T-cell (primary cell): Measurements from ENCODE around the gene NR2C1. TPM values are rescaled to one million over a fixed set of nuclear protein-coding genes. Genes with fewer than 3 reads are reported as not detected.

ENCODE experiments used
- ATAC-seq, 4 experiments: fragments of 200-7000 bp in 3 of 4; fragments of 150-1000 bp in 1 of 4; cut with Tn5 transposase; replicated peaks in 1 of 4; 1 replicate in 3 of 4; 2 replicates in 1 of 4; pipeline ENCODE4 v1.10.0; 2021; ENCODE audit warnings: moderate library complexity in 3 of 4, mild to moderate bottlenecking in 2 of 4, moderate number of reproducible peaks in 1 of 4
- CTCF ChIA-PET, 2 donors: fragments of 300-600 bp; sonication (Branson Sonifier 250); formaldehyde crosslinking; loops; one replicate each; lab custom pipeline; 2022; ENCODE audit warnings: antibody characterized with exemption in 2 of 2; lab: Charles Lee
- POLR2A ChIA-PET, 2 donors: fragments of 300-600 bp; sonication (Branson Sonifier 250); formaldehyde crosslinking; loops; one replicate each; lab custom pipeline; 2022; ENCODE audit warnings: antibody characterized with exemption in 2 of 2; lab: Charles Lee
- DNase-seq, 35 experiments: peaks; one replicate each; pipeline versions ENCODE4 v3.0.0 to v3.0.0-alpha.2; 2013 to 2023
- H3K27ac ChIP-seq: one replicate; pipeline ENCODE4 v1.5.1; 2013; ENCODE audit warnings: low read length
- H3K27me3 ChIP-seq, 2 experiments: replicated peaks in 1 of 2; 1 replicate in 1 of 2; 2 replicates in 1 of 2; pipeline versions ENCODE4 v1.6.1 to v1.7.0; 2013; ENCODE audit warnings: low read length in 1 of 2, mixed read lengths in 1 of 2; ENCODE audit not compliant: control insufficient read depth in 2 of 2, insufficient read depth in 2 of 2; ENCODE audit errors: extremely low read depth in 1 of 2
- H3K36me3 ChIP-seq, 2 donors: 1 replicate in 1 of 2; 2 replicates in 1 of 2; pipeline versions ENCODE4 v1.6.1 to v1.7.0; 2013; ENCODE audit warnings: low read length in 1 of 2; ENCODE audit not compliant: control insufficient read depth in 2 of 2, insufficient read depth in 1 of 2; ENCODE audit errors: extremely low read depth in 1 of 2
- H3K4me1 ChIP-seq, 2 experiments: 1 replicate in 1 of 2; 2 replicates in 1 of 2; pipeline versions ENCODE4 v1.6.1 to v1.7.0; 2013; ENCODE audit warnings: low read length in 2 of 2, mixed read lengths in 1 of 2; ENCODE audit not compliant: insufficient read depth in 2 of 2, control insufficient read depth in 1 of 2; ENCODE audit errors: extremely low read depth in 1 of 2
- H3K4me3 ChIP-seq, 2 donors: 1 replicate in 1 of 2; 2 replicates in 1 of 2; pipeline versions ENCODE4 v1.5.1 to v1.7.0; 2013; ENCODE audit warnings: mild to moderate bottlenecking in 2 of 2, low read length in 1 of 2, moderate library complexity in 1 of 2; ENCODE audit not compliant: control insufficient read depth in 1 of 2; ENCODE audit errors: extremely low read depth in 1 of 2
- H3K9me3 ChIP-seq: 2 replicates; pipeline ENCODE4 v1.7.0; 2013
- H3K27ac Mint-ChIP-seq, 2 donors: one replicate each; pipeline ENCODE4 v1.8.0; 2020 to 2021; ENCODE audit warnings: mild to moderate bottlenecking in 2 of 2, mixed read lengths in 2 of 2
- H3K27me3 Mint-ChIP-seq, 2 donors: one replicate each; pipeline ENCODE4 v1.8.0; 2021 to 2022; ENCODE audit warnings: mixed read lengths in 2 of 2
- H3K36me3 Mint-ChIP-seq: one replicate; pipeline ENCODE4 v1.8.0; 2021; ENCODE audit warnings: mixed read lengths
- H3K4me1 Mint-ChIP-seq, 3 donors: one replicate each; pipeline ENCODE4 v1.8.0; 2020 to 2022; ENCODE audit warnings: mixed read lengths in 3 of 3, mild to moderate bottlenecking in 1 of 3
- H3K4me3 Mint-ChIP-seq, 3 donors: one replicate each; pipeline ENCODE4 v1.8.0; 2020 to 2022; ENCODE audit warnings: mild to moderate bottlenecking in 3 of 3, mixed read lengths in 3 of 3, moderate library complexity in 3 of 3
- H3K9me3 Mint-ChIP-seq, 3 donors: one replicate each; pipeline ENCODE4 v1.8.0; 2020 to 2022; ENCODE audit warnings: mixed read lengths in 3 of 3
- whole genome bisulfite sequencing: methylation state at CpG from one replicate; pipeline ENCODE4 v1.1.5; 2013; ENCODE audit warnings: missing lambda C conversion rate; ENCODE audit not compliant: insufficient coverage; 5-methylcytosine and 5-hydroxymethylcytosine counted together
- total RNA-seq, 35 experiments: library from RNA in 6 of 35; stranded (reverse) in 6 of 35; fragments of 120-200 nt in 1 of 35; gene quantifications; one replicate each; pipeline versions ENCODE4 v1.2.1 to v1.2.4 and lab custom pipeline; 2013 to 2026

The NR2C1 gene
- total RNA-seq, 5 donors from 2014 or later (not counting 1 experiment from before 2014, with no cell fraction given): 35.3 to 47.2 (median 39.6) TPM

DNA sequence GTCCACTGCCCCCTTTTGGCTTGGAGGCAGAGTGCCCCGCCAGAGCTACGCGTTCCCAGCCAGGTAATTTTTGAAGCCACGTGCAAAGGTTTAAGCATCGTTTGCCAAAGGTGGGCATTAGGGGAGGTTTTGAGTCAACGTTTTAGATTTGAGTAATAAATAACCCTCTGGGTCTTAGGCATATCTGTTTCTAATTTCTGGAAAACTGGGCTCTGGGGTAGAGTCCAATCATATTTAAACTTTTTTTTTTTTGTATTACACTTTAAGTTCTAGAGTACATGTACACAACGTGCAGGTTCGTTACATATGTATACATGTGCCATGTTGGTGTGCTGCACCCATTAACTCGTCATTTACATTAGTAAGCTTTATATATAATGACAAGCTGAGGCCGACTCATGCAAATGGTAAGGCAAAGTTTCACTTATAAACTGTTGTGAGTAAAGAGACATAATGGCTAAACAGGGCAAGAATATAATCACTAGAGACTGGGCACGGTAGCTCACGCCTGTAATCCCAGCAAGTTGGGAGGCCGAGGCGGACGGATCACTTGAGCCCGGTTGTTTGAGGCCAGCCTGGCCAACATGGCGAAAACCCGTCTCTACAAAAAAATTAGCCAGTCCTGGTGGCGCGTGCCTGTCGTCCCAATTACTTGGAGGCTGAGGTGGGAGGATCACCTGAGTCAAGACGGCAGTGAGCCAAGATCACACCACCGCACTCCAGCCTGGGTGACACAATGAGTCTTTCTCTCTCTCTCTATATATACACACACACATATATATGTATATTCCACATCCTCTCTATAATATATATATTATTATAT lies 491 bp upstream of the NR2C1 start:
- Mint-ChIP-seq H3K4me3 (peak overlapping the region; percentile 90 to 97 (median 95)), H3K36me3 (peaks cover 6% of the 10 kb centered on the region), H3K27ac (peak overlapping the region; percentile 85 to 94), H3K4me1 (peaks cover 19 to 28% (median 27%) of the 10 kb centered on the region in 3 donors), H3K27me3 (no peaks in the 10 kb centered on the region), H3K9me3 (no peaks in the 10 kb centered on the region)
- Histone ChIP-seq H3K4me3 (peak overlapping the region; percentile 75 to 93), H3K9me3 (no peaks in the 10 kb centered on the region), H3K36me3 (peaks cover 0 to 4% of the 10 kb centered on the region in 2 donors), H3K4me1 (peaks cover 3 to 8% of the 10 kb centered on the region in 2 experiments), H3K27ac (no peak overlapping the region), H3K27me3 (no peaks in the 10 kb centered on the region)
- 78% methylated on average over 8 of the region's 23 CpGs for WGBS
- POLR2A ChIA-PET: interaction anchor here (0.7 kb wide), 2 partner anchors 310 to 453 kb away, joined by 3 to 5 read pairs; no protein-coding TSS in a partner anchor
- ATAC-seq: no peak
- CTCF ChIA-PET: interaction anchor here (0.7 to 2.1 kb wide), 10 partner anchors 10 to 926 kb away, joined by 3 to 9 read pairs (median 4); partner anchors contain the start of genes METAP2 (in 2 of the 2), FGD6 (in 1 of the 2), NDUFA12 (in 1 of the 2) and VEZT (in 1 of the 2)
- peak in 1 of 35 experiments; percentile 4 for DNase-seq

DNA sequence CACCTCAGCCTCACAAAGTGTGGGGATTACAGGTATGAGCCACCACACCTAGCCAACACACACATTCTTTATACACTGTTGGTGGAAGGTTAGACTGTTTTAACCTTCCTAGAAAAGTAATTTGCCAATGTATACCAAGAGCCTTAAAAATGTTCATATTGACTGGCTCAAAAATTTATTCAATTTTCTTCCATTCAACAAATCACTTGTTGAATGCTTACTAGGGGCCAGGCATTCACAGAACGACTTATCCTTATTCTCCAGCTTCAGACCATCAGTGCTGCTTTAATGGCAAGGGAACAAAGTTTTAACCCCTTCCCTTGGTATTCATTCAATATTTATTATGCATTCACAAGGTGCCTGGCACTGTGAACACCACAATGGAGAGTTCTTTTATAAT lies 3.0 kb downstream of the NR2C1 start:
- ChIA-PET CTCF (interaction anchor here in 1 of 2 donors (0.7 kb wide), 1 partner anchor 404 kb away, joined by 8 read pairs; no protein-coding TSS in a partner anchor), POLR2A (interaction anchor here in 1 of 2 donors (0.6 kb wide), 1 partner anchor 17 kb away, joined by 3 read pairs; no protein-coding TSS in a partner anchor)
- Histone ChIP-seq H3K9me3 (no peaks in the 10 kb centered on the region), H3K27me3 (no peaks in the 10 kb centered on the region), H3K27ac (no peak overlapping the region), H3K36me3 (peaks cover 4 to 15% of the 10 kb centered on the region in 2 donors), H3K4me1 (peaks cover 3 to 8% of the 10 kb centered on the region in 2 experiments), H3K4me3 (no peak overlapping the region)
- Mint-ChIP-seq H3K9me3 (no peaks in the 10 kb centered on the region), H3K36me3 (peaks cover 19% of the 10 kb centered on the region), H3K4me3 (no peak overlapping the region), H3K27me3 (no peaks in the 10 kb centered on the region), H3K27ac (no peak overlapping the region), H3K4me1 (peaks cover 29 to 31% (median 30%) of the 10 kb centered on the region in 3 donors)
- DNase-seq: no peak
- WGBS: 91% methylated on average over 1 of the region's 1 CpG
- no peak for ATAC-seq

DNA sequence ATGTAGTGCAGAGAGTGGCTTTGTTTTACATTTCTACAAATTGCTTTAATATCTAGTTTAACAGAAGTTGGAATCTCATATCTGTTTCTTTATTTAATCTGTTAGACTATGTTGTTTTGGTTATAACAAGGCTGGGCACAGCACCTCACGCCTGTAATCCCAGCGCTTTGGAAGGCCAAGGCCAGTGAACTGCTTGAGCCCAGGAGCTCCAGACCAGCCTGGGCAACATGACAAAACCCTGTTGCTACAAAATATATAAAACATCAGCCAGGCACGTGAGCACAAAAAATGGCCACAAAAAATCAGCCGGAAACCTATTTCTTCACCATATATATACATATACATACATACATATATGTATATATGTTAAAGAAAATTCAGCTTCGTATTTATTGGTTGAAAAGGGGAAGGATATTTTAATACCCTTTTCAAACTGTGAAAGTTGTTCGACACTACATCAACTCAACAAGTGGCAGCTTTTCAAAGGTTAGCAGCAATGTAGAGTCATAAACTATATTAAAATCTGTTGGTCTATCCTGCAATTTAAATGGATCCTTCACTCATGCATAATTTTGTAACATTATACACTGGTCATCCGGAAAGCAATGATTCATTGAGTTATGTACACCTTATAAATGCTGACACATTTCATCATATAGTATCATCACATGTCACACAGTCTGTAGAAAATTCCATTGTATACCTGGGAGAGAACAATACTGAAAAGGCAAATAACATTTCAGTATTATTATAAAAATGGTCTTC lies 7.1 kb downstream of the NR2C1 start:
- Histone ChIP-seq H3K27me3 (no peaks in the 10 kb centered on the region), H3K36me3 (peaks cover 8 to 38% of the 10 kb centered on the region in 2 donors), H3K4me1 (no peaks in the 10 kb centered on the region), H3K27ac (no peak overlapping the region), H3K4me3 (no peak overlapping the region), H3K9me3 (no peaks in the 10 kb centered on the region)
- Mint-ChIP-seq H3K36me3 (peaks cover 37% of the 10 kb centered on the region), H3K4me3 (no peak overlapping the region), H3K27me3 (no peaks in the 10 kb centered on the region), H3K9me3 (no peaks in the 10 kb centered on the region), H3K4me1 (peaks cover 18 to 33% (median 21%) of the 10 kb centered on the region in 3 donors), H3K27ac (no peak overlapping the region)
- ChIA-PET CTCF (no interaction called here), POLR2A (interaction anchor here in 1 of 2 donors (0.6 kb wide), 1 partner anchor 918 kb away, joined by 3 read pairs; the partner anchor contains the start of gene PLXNC1)
- no CpG with 5 or more reads among the region's 7 CpGs for WGBS
- no peak for DNase-seq
- no peak for ATAC-seq

DNA sequence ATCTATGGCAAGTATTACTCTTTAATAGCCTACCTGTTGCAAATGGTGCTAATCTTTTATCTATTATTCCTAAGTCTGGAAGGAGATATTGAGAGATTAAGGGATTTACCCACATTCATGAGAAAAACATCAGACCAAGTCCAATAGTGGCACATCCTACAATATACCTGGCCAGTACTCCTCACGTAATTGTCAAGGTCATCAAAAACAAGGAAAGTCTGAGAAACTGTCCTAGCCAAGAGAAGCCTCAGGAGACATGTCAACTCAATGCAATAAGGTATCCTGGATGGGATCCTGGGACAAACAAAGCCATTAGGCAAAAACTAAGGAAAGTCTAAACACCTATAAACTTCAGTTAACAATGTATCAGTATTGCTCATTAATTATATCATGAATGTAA lies 12.5 kb downstream of the NR2C1 start:
- ATAC-seq (no peak), DNase-seq (no peak)
- Histone ChIP-seq H3K9me3 (no peaks in the 10 kb centered on the region), H3K4me1 (no peaks in the 10 kb centered on the region), H3K4me3 (no peak overlapping the region), H3K36me3 (peaks cover 7 to 67% of the 10 kb centered on the region in 2 donors), H3K27me3 (no peaks in the 10 kb centered on the region), H3K27ac (no peak overlapping the region)
- Mint-ChIP-seq H3K27me3 (no peaks in the 10 kb centered on the region), H3K4me3 (no peak overlapping the region), H3K9me3 (no peaks in the 10 kb centered on the region), H3K36me3 (peaks cover 39% of the 10 kb centered on the region), H3K4me1 (peaks cover 0 to 7% (median 4%) of the 10 kb centered on the region in 3 donors), H3K27ac (no peak overlapping the region)
- WGBS: 100% methylated on average over 1 of the region's 1 CpG
- ChIA-PET CTCF (no interaction called here), POLR2A (no interaction called here)

DNA sequence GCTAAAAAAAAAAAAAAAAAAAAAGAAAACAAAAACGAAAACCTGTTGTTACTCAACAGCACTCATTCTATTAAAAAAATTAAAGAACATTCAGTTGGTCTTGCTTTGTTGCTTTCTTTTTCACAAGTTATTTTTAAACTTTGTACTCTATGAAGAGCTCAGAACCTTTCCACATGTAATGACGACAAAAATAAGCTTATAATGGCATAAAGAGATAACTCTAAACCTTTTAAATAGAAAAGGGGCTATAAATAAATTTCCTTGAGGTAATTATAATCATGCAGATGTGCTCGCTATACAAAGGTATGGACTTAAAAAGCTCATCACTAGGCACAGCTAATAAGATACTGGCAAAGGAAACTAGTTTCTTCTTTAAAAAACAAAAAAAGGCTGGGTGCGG lies 13.4 kb downstream of the NR2C1 start:
- no peaks in the 10 kb centered on the region for H3K4me1 ChIP-seq
- Mint-ChIP-seq H3K4me1 (peaks cover 0 to 7% (median 4%) of the 10 kb centered on the region in 3 donors), H3K9me3 (no peaks in the 10 kb centered on the region), H3K36me3 (peaks cover 43% of the 10 kb centered on the region), H3K4me3 (no peak overlapping the region), H3K27ac (no peak overlapping the region), H3K27me3 (no peaks in the 10 kb centered on the region)
- POLR2A ChIA-PET: interaction anchor here in 1 of 2 donors (0.6 kb wide), 1 partner anchor 219 kb away, joined by 4 read pairs; no protein-coding TSS in a partner anchor
- no peak overlapping the region for H3K4me3 ChIP-seq
- no peak overlapping the region for H3K27ac ChIP-seq
- CTCF ChIA-PET: interaction anchor here in 1 of 2 donors (0.6 to 1.2 kb wide), 4 partner anchors 12 to 1261 kb away, joined by 3 to 5 read pairs (median 4); partner anchors contain the start of gene USP44
- peaks cover 7 to 69% of the 10 kb centered on the region in 2 donors for H3K36me3 ChIP-seq
- DNase-seq (no peak), ATAC-seq (no peak)
- no peaks in the 10 kb centered on the region for H3K27me3 ChIP-seq
- WGBS: 100% methylated on average over 1 of the region's 4 CpGs
- no peaks in the 10 kb centered on the region for H3K9me3 ChIP-seq

DNA sequence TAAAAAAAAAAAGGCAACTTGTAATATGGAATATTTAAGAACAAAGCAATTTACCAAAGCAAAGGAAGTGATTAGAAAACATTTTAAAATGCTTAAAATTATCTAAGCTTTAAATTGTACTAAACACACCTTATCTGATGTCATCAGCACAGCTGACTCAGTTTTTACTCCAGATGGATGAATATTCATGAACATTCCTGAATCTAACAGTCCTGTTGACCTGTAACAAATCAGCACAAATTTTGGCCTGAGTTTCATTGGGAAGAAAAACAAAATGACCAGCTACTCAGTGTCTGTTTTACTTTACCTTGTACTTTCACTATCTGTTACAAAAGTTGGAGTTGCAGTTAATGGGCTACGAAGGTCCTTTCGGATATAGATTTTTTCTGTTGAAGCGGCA lies 16.0 kb downstream of the NR2C1 start:
- H3K9me3 Mint-ChIP-seq: no peaks in the 10 kb centered on the region
- no peak overlapping the region for H3K27ac Mint-ChIP-seq
- no peak for ATAC-seq
- H3K4me1 Mint-ChIP-seq: no peaks in the 10 kb centered on the region
- H3K36me3 Mint-ChIP-seq: peaks cover 35% of the 10 kb centered on the region
- no peaks in the 10 kb centered on the region for H3K27me3 ChIP-seq
- POLR2A ChIA-PET: interaction anchor here (0.6 to 0.7 kb wide), 4 partner anchors 15 to 772 kb away, joined by 3 to 11 read pairs (median 4); no protein-coding TSS in a partner anchor
- no peak overlapping the region for H3K4me3 Mint-ChIP-seq
- CTCF ChIA-PET: interaction anchor here in 1 of 2 donors (0.6 kb wide), 1 partner anchor 1546 kb away, joined by 3 read pairs; no protein-coding TSS in a partner anchor
- H3K27ac ChIP-seq: no peak overlapping the region
- H3K4me1 ChIP-seq: no peaks in the 10 kb centered on the region
- peaks cover 7 to 64% of the 10 kb centered on the region in 2 donors for H3K36me3 ChIP-seq
- H3K9me3 ChIP-seq: no peaks in the 10 kb centered on the region
- DNase-seq: no peak
- no peaks in the 10 kb centered on the region for H3K27me3 Mint-ChIP-seq
- no CpG with 5 or more reads among the region's 3 CpGs for WGBS
- no peak overlapping the region for H3K4me3 ChIP-seq
